ENCODE results near the gene MOCS1.

- TF ChIP-seq ZNF263 (CRISPR knock-in tag; IDR thresholded peaks at IDR 0.05; ENCODE audit: borderline replicate concordance) (no peak), MECOM (CRISPR knock-in tag; IDR thresholded peaks at IDR 0.05) (no peak), ZKSCAN3 (CRISPR knock-in tag; IDR thresholded peaks at IDR 0.05) (no peak), CTCF (IDR thresholded peaks at IDR 0.05 in 2 of 3, conservative IDR thresholded peaks at IDR 0.05 in 1 of 3; ENCODE audit: insufficient read depth in 2 of 3, low read depth in 1 of 3, low read length in 3 of 3) (no peak)
These were observed 51.7 kb downstream of the MOCS1 start for GRCh38 chr6:39882531-39882899.
